ENCODE measurements around the gene PDE6G.

PDE6G gene

DNA sequence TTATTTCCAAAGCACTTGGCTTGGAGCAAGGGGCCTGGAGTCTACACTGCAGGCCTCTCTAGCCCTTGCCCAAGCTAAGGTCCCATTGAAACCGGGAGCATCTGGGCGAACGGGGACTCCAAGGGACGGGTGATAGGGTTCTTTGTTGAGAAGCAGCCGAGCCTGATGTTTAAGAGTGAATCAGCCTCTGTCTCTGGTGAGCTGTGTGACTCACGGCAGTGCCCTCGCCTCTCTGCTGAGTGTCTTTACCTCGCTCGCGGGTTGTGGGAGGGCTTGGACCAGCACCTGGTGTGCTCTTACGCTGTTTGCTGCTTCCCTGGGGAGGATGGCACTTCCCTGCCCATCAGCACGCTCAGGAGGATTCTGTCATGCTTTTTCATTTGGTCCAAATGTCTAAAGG, 28.8 kb upstream of the PDE6G start (continued):
- TF ChIP-seq, protein P1, sequence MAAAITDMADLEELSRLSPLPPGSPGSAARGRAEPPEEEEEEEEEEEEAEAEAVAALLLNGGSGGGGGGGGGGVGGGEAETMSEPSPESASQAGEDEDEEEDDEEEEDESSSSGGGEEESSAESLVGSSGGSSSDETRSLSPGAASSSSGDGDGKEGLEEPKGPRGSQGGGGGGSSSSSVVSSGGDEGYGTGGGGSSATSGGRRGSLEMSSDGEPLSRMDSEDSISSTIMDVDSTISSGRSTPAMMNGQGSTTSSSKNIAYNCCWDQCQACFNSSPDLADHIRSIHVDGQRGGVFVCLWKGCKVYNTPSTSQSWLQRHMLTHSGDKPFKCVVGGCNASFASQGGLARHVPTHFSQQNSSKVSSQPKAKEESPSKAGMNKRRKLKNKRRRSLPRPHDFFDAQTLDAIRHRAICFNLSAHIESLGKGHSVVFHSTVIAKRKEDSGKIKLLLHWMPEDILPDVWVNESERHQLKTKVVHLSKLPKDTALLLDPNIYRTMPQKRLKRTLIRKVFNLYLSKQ (tag by site-specific recombination; IDR thresholded peaks at IDR 0.05; ENCODE audit: borderline replicate concordance) = no peak
- TF ChIP-seq, protein P2, sequence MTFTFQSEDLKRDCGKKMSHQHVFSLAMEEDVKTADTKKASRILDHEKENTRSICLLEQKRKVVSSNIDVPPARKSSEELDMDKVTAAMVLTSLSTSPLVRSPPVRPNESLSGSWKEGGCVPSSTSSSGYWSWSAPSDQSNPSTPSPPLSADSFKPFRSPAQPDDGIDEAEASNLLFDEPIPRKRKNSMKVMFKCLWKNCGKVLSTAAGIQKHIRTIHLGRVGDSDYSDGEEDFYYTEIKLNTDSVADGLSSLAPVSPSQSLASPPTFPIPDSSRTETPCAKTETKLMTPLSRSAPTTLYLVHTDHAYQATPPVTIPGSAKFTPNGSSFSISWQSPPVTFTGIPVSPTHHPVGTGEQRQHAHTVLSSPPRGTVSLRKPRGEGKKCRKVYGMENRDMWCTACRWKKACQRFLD (tag by site-specific recombination; IDR thresholded peaks at IDR 0.05) = no peak
- TF ChIP-seq ZBTB48 (tag by site-specific recombination; IDR thresholded peaks at IDR 0.05) = peak; percentile 28; the same call in 1 of the 2 replicates
- peak; percentile 49 for TF ChIP-seq SP2 (tag by site-specific recombination; IDR thresholded peaks at IDR 0.05)
- TF ChIP-seq ZIC2 (tag by site-specific recombination; IDR thresholded peaks at IDR 0.05) = peak; percentile 48
- TF ChIP-seq, protein P3, sequence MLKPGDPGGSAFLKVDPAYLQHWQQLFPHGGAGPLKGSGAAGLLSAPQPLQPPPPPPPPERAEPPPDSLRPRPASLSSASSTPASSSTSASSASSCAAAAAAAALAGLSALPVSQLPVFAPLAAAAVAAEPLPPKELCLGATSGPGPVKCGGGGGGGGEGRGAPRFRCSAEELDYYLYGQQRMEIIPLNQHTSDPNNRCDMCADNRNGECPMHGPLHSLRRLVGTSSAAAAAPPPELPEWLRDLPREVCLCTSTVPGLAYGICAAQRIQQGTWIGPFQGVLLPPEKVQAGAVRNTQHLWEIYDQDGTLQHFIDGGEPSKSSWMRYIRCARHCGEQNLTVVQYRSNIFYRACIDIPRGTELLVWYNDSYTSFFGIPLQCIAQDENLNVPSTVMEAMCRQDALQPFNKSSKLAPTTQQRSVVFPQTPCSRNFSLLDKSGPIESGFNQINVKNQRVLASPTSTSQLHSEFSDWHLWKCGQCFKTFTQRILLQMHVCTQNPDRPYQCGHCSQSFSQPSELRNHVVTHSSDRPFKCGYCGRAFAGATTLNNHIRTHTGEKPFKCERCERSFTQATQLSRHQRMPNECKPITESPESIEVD (tag by site-specific recombination; IDR thresholded peaks at IDR 0.05) = no peak
- peak; percentile 48; the same call in 1 of the 2 replicates for TF ChIP-seq ZNF768 (tag by site-specific recombination; IDR thresholded peaks at IDR 0.05)
- TF ChIP-seq ZSCAN16 (tag by site-specific recombination; IDR thresholded peaks at IDR 0.05) = no peak
- no peak for TF ChIP-seq ZNF221 (tag by site-specific recombination; IDR thresholded peaks at IDR 0.05; ENCODE audit: borderline replicate concordance)
- TF ChIP-seq ZNF302 (tag by site-specific recombination; IDR thresholded peaks at IDR 0.05; ENCODE audit: low read depth) = no peak
- TF ChIP-seq ZFP69B (tag by site-specific recombination; IDR thresholded peaks at IDR 0.05) = no peak
- TF ChIP-seq, protein P4, sequence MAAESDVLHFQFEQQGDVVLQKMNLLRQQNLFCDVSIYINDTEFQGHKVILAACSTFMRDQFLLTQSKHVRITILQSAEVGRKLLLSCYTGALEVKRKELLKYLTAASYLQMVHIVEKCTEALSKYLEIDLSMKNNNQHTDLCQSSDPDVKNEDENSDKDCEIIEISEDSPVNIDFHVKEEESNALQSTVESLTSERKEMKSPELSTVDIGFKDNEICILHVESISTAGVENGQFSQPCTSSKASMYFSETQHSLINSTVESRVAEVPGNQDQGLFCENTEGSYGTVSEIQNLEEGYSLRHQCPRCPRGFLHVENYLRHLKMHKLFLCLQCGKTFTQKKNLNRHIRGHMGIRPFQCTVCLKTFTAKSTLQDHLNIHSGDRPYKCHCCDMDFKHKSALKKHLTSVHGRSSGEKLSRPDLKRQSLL (tag by site-specific recombination; IDR thresholded peaks at IDR 0.05) = no peak
- TF ChIP-seq MZF1 (tag by site-specific recombination; IDR thresholded peaks at IDR 0.05; ENCODE audit: borderline replicate concordance) = no peak
- no peak for TF ChIP-seq SALL2 (tag by site-specific recombination; IDR thresholded peaks at IDR 0.05; ENCODE audit: borderline replicate concordance)
- no peak for TF ChIP-seq ZNF654 (tag by site-specific recombination; IDR thresholded peaks at IDR 0.05; ENCODE audit: low read depth)
- TF ChIP-seq, protein P5, sequence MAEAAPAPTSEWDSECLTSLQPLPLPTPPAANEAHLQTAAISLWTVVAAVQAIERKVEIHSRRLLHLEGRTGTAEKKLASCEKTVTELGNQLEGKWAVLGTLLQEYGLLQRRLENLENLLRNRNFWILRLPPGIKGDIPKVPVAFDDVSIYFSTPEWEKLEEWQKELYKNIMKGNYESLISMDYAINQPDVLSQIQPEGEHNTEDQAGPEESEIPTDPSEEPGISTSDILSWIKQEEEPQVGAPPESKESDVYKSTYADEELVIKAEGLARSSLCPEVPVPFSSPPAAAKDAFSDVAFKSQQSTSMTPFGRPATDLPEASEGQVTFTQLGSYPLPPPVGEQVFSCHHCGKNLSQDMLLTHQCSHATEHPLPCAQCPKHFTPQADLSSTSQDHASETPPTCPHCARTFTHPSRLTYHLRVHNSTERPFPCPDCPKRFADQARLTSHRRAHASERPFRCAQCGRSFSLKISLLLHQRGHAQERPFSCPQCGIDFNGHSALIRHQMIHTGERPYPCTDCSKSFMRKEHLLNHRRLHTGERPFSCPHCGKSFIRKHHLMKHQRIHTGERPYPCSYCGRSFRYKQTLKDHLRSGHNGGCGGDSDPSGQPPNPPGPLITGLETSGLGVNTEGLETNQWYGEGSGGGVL (tag by site-specific recombination; IDR thresholded peaks at IDR 0.05) = no peak
- no peak for TF ChIP-seq ZSCAN23 (tag by site-specific recombination; IDR thresholded peaks at IDR 0.05)
- TF ChIP-seq, protein P6, sequence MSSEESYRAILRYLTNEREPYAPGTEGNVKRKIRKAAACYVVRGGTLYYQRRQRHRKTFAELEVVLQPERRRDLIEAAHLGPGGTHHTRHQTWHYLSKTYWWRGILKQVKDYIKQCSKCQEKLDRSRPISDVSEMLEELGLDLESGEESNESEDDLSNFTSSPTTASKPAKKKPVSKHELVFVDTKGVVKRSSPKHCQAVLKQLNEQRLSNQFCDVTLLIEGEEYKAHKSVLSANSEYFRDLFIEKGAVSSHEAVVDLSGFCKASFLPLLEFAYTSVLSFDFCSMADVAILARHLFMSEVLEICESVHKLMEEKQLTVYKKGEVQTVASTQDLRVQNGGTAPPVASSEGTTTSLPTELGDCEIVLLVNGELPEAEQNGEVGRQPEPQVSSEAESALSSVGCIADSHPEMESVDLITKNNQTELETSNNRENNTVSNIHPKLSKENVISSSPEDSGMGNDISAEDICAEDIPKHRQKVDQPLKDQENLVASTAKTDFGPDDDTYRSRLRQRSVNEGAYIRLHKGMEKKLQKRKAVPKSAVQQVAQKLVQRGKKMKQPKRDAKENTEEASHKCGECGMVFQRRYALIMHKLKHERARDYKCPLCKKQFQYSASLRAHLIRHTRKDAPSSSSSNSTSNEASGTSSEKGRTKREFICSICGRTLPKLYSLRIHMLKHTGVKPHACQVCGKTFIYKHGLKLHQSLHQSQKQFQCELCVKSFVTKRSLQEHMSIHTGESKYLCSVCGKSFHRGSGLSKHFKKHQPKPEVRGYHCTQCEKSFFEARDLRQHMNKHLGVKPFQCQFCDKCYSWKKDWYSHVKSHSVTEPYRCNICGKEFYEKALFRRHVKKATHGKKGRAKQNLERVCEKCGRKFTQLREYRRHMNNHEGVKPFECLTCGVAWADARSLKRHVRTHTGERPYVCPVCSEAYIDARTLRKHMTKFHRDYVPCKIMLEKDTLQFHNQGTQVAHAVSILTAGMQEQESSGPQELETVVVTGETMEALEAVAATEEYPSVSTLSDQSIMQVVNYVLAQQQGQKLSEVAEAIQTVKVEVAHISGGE (tag by site-specific recombination; conservative IDR thresholded peaks at IDR 0.05; ENCODE audit: low read depth) = no peak
- TF ChIP-seq ZNF670 (tag by site-specific recombination; IDR thresholded peaks at IDR 0.05; ENCODE audit: low read depth) = no peak
- TF ChIP-seq ZNF146 (tag by site-specific recombination; IDR thresholded peaks at IDR 0.05) = no peak
- TF ChIP-seq, protein P7, sequence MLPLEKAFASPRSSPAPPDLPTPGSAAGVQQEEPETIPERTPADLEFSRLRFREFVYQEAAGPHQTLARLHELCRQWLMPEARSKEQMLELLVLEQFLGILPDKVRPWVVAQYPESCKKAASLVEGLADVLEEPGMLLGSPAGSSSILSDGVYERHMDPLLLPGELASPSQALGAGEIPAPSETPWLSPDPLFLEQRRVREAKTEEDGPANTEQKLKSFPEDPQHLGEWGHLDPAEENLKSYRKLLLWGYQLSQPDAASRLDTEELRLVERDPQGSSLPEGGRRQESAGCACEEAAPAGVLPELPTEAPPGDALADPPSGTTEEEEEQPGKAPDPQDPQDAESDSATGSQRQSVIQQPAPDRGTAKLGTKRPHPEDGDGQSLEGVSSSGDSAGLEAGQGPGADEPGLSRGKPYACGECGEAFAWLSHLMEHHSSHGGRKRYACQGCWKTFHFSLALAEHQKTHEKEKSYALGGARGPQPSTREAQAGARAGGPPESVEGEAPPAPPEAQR (tag by site-specific recombination; IDR thresholded peaks at IDR 0.05) = no peak
- TF ChIP-seq SP3 (tag by site-specific recombination; IDR thresholded peaks at IDR 0.05) = peak; percentile 24; the same call in 1 of the 2 replicates
- TF ChIP-seq ZNF544 (tag by site-specific recombination; IDR thresholded peaks at IDR 0.05) = no peak
- no peak for TF ChIP-seq ZNF211 (tag by site-specific recombination; IDR thresholded peaks at IDR 0.05; ENCODE audit: low read depth)
- no peak for TF ChIP-seq ZFP37 (tag by site-specific recombination; IDR thresholded peaks at IDR 0.05)
- no peak for TF ChIP-seq KLF7 (tag by site-specific recombination; IDR thresholded peaks at IDR 0.05; ENCODE audit: borderline replicate concordance)
- no peak for TF ChIP-seq ZNF341 (tag by site-specific recombination; IDR thresholded peaks at IDR 0.05; ENCODE audit: low read depth)
- no peak for TF ChIP-seq ZNF114 (tag by site-specific recombination; IDR thresholded peaks at IDR 0.05)
- TF ChIP-seq ZNF133 (tag by site-specific recombination; IDR thresholded peaks at IDR 0.05) = no peak
